GM23338 (cell line): ENCODE results near the gene EHBP1L1. TPM values are rescaled to one million over a fixed set of nuclear protein-coding genes. Genes with fewer than 3 reads are reported as not detected.

Source experiments
- ATAC-seq: fragments of 200-7000 bp; cut with Tn5 transposase; 3 replicates; pipeline ENCODE4 v1.9.1; 2020
- DNase-seq: peaks from one replicate; pipeline ENCODE4 v3.0.0-alpha.2; 2015; ENCODE audit warnings: low spot score
- H2AFZ ChIP-seq: fragments of 200-600 bp; sonication (generic); 2 replicates; pipeline ENCODE4 v1.8.0; 2016; ENCODE audit warnings: antibody characterized with exemption, mild to moderate bottlenecking, moderate library complexity
- H3F3A ChIP-seq: fragments of 200-600 bp; sonication (generic); replicated peaks from 2 replicates; pipeline ENCODE4 v1.8.0; 2017; ENCODE audit warnings: antibody characterized with exemption, mixed run types, low read depth
- H3K27ac ChIP-seq: fragments of 200-600 bp; sonication (generic); 2 replicates; pipeline ENCODE4 v1.6.1; 2016; ENCODE audit warnings: low read depth
- H3K27me3 ChIP-seq: fragments of 200-600 bp; sonication (generic); 2 replicates; pipeline ENCODE4 v1.8.0; 2016; ENCODE audit warnings: mild to moderate bottlenecking, mixed run types, moderate library complexity; ENCODE audit not compliant: insufficient read depth
- H3K36me3 ChIP-seq: fragments of 200-600 bp; sonication (generic); 2 replicates; pipeline ENCODE4 v1.8.0; 2016; ENCODE audit warnings: mild to moderate bottlenecking; ENCODE audit not compliant: insufficient read depth
- H3K4me1 ChIP-seq: fragments of 200-600 bp; sonication (generic); 2 replicates; pipeline ENCODE4 v1.8.0; 2016; ENCODE audit warnings: mild to moderate bottlenecking, moderate library complexity; ENCODE audit not compliant: insufficient read depth
- H3K4me2 ChIP-seq: fragments of 200-600 bp; sonication (generic); 2 replicates; pipeline ENCODE4 v1.7.1; 2017; ENCODE audit warnings: mixed run types
- H3K4me3 ChIP-seq: fragments of 200-600 bp; sonication (generic); 2 replicates; pipeline ENCODE4 v1.6.1; 2016; ENCODE audit warnings: mixed run types
- H3K79me2 ChIP-seq: fragments of 200-600 bp; sonication (generic); replicated peaks from 2 replicates; pipeline ENCODE4 v1.8.0; 2017; ENCODE audit warnings: mild to moderate bottlenecking; ENCODE audit not compliant: insufficient read depth
- H3K9me2 ChIP-seq: fragments of 200-600 bp; sonication (generic); 2 replicates; pipeline ENCODE4 v1.8.0; 2017; ENCODE audit not compliant: insufficient read depth
- H4K20me1 ChIP-seq: fragments of 200-600 bp; sonication (generic); replicated peaks from 2 replicates; pipeline ENCODE4 v1.8.0; 2017; ENCODE audit warnings: mild to moderate bottlenecking; ENCODE audit not compliant: insufficient read depth
- H3K27ac Mint-ChIP-seq: 2 replicates; pipeline ENCODE4 v1.8.0; 2020; ENCODE audit warnings: inconsistent platforms, mild to moderate bottlenecking, moderate library complexity, mixed read lengths
- H3K27me3 Mint-ChIP-seq: 3 replicates; pipeline ENCODE4 v1.8.0; 2022; ENCODE audit warnings: low read depth, mild to moderate bottlenecking, moderate library complexity, mixed read lengths, inconsistent platforms; ENCODE audit not compliant: insufficient read depth, poor library complexity
- H3K36me3 Mint-ChIP-seq: 3 replicates; pipeline ENCODE4 v1.8.0; 2021; ENCODE audit warnings: low read depth, mild to moderate bottlenecking, inconsistent platforms, moderate library complexity, mixed read lengths
- H3K4me1 Mint-ChIP-seq: 3 replicates; pipeline ENCODE4 v1.8.0; 2020; ENCODE audit warnings: mild to moderate bottlenecking, inconsistent platforms, mixed read lengths
- H3K4me3 Mint-ChIP-seq: 3 replicates; pipeline ENCODE4 v1.8.0; 2021; ENCODE audit warnings: moderate library complexity, mild to moderate bottlenecking, inconsistent platforms, mixed read lengths
- H3K9me3 Mint-ChIP-seq: 3 replicates; pipeline ENCODE4 v1.8.0; 2020; ENCODE audit warnings: moderate library complexity, mild to moderate bottlenecking, inconsistent platforms, mixed read lengths
- CREB1 ChIP-seq: fragments of 250-450 bp; sonication (Bioruptor Pico); IDR thresholded peaks from 2 replicates; pipeline ENCODE4 v1.5.0; 2020; ENCODE audit warnings: low read depth, mild to moderate bottlenecking, moderate library complexity
- EZH2 ChIP-seq: fragments of 200-600 bp; sonication (generic); IDR thresholded peaks from one replicate; pipeline ENCODE4 v1.8.0; 2017; ENCODE audit warnings: antibody characterized with exemption, mild to moderate bottlenecking, low read depth; ENCODE audit not compliant: unreplicated experiment
- EZH2phosphoT487 ChIP-seq: fragments of 200-600 bp; sonication (generic); IDR thresholded peaks from one replicate; pipeline ENCODE4 v1.8.1; 2018; ENCODE audit warnings: antibody characterized with exemption; ENCODE audit not compliant: unreplicated experiment
- JUNB ChIP-seq: IDR thresholded peaks from one replicate; pipeline ENCODE4 v1.6.1; 2016; ENCODE audit warnings: antibody characterized with exemption; ENCODE audit not compliant: unreplicated experiment
- NANOG ChIP-seq: IDR thresholded peaks from 2 replicates; pipeline ENCODE4 v1.6.1; 2016; ENCODE audit warnings: antibody characterized with exemption, borderline replicate concordance
- POLR2AphosphoS5 ChIP-seq: IDR thresholded peaks from 2 replicates; pipeline ENCODE4 v1.6.1; 2016; ENCODE audit warnings: antibody characterized with exemption, low read depth
- STAT1 ChIP-seq: IDR thresholded peaks from one replicate; pipeline ENCODE4 v1.6.1; 2016; ENCODE audit warnings: antibody characterized with exemption; ENCODE audit not compliant: unreplicated experiment
- ZNF114 ChIP-seq: fragments of 250-450 bp; sonication (Bioruptor Pico); IDR thresholded peaks from 2 replicates; pipeline ENCODE4 v1.5.0; 2020; ENCODE audit warnings: mild to moderate bottlenecking, moderate library complexity
- ZNF331 ChIP-seq: fragments of 250-450 bp; sonication (Bioruptor Pico); IDR thresholded peaks from 2 replicates; pipeline ENCODE4 v1.5.0; 2020; ENCODE audit warnings: low read depth, mild to moderate bottlenecking, moderate library complexity
- polyA plus RNA-seq: library from polyadenylated mRNA; unstranded; fragments of >200 nt; fragmentation: Nextera tagmentation; extraction: Ambion mirVana; gene quantifications from 2 replicates; pipeline ENCODE4 v1.2.1, GENCODE V29; 2016
- total RNA-seq: library from RNA; depleted of rRNA; stranded (reverse); fragments of >200 nt; shearing (Covaris generic); gene quantifications from 2 replicates; pipeline ENCODE4 v1.2.3, GENCODE V29; 2014
- TF ChIP-seq, protein P1 (sequence below): fragments of 250-450 bp; sonication (Bioruptor Pico); IDR thresholded peaks from 2 replicates; pipeline ENCODE4 v1.5.0; 2020; ENCODE audit warnings: mild to moderate bottlenecking, moderate library complexity
- TF ChIP-seq, protein P2 (sequence below): IDR thresholded peaks from one replicate; pipeline ENCODE4 v1.6.1; 2018; ENCODE audit warnings: antibody characterized with exemption; ENCODE audit not compliant: unreplicated experiment
- TF ChIP-seq, protein P3 (sequence below), 2 experiments: fragments of 200-600 bp in 1 of 2; sonication (generic) in 1 of 2; conservative IDR thresholded peaks; 2 replicates each; pipeline versions ENCODE4 v1.5.1 to v1.6.1; 2016 to 2017; ENCODE audit warnings: antibody characterized with exemption in 2 of 2, low read depth in 2 of 2, mild to moderate bottlenecking in 2 of 2, moderate library complexity in 1 of 2
- TF ChIP-seq, protein P4 (sequence below): IDR thresholded peaks from 2 replicates; pipeline ENCODE4 v1.6.1; 2016; ENCODE audit warnings: antibody characterized with exemption

Gene EHBP1L1
- total and polyA plus RNA-seq, 2 experiments from 2014 or later, result 2.9 to 10.9 TPM

DNA sequence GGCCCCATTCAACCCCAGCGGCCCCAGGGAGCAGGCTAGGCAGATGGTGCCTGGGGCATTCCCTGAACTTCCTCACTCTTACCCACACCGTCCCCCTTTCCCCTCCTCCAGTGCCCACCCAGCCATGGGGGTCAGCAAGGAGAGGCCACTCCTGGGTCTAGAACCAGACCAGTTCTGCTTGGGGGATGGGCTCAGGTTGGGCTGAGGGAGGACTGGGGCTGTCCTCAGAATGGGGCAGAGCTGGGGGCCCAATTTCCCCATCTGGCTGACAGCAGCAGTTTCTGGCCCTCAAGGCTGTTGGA is 38.6 kb upstream of the EHBP1L1 start (continued):
- TF ChIP-seq STAT1, result no peak

DNA sequence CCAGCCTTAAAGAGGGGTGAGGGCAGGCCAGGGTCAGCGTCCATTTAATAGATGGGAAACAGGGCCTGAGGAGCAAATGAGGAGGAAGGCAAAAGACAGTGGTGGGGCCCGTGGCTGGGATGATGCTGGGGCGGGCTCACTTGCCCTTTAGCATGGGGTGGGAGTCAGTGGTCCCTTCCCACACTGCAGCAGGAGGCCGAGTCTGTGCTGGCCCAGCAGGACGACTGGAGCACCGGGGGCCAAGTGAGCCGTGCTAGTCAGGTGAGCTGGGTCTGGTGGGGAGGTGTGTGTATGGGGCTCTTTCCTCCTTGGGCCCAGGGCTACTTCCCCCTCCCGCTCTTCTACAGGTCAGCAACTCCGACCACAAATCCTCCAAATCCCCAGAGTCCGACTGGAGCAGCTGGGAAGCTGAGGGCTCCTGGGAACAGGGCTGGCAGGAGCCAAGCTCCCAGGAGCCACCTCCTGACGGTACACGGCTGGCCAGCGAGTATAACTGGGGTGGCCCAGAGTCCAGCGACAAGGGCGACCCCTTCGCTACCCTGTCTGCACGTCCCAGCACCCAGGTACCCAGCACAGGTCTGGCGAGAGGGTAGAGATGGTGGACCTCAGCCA is 38.1 kb upstream of the EHBP1L1 start:
- Histone ChIP-seq H3F3A (peaks cover 33% of the 10 kb centered on the region; the same call in 1 of the 2 replicates), H3K79me2 (no peaks in the 10 kb centered on the region), H3K27me3 (peaks cover 27% of the 10 kb centered on the region), H2AFZ (no peak overlapping the region), H3K4me3 (no peak overlapping the region), H3K9me2 (no peaks in the 10 kb centered on the region), H3K4me2 (no peak overlapping the region), H3K4me1 (peaks cover 5% of the 10 kb centered on the region; the same call in 1 of the 2 replicates), H4K20me1 (no peaks in the 10 kb centered on the region; the same call in 1 of the 2 replicates), H3K36me3 (no peaks in the 10 kb centered on the region; the same call in 1 of the 2 replicates), H3K27ac (no peak overlapping the region)
- Mint-ChIP-seq H3K36me3 (peaks cover 7% of the 10 kb centered on the region), H3K9me3 (no peaks in the 10 kb centered on the region), H3K4me3 (peak overlapping the region; percentile 44; the same call in 1 of the 3 replicates), H3K27ac (no peak overlapping the region), H3K4me1 (0 out of 3 replicates have a peak, but pooled peaks cover 2% of the 10 kb centered on the region), H3K27me3 (peaks cover 20% of the 10 kb centered on the region)
- TF ChIP-seq, protein P1, sequence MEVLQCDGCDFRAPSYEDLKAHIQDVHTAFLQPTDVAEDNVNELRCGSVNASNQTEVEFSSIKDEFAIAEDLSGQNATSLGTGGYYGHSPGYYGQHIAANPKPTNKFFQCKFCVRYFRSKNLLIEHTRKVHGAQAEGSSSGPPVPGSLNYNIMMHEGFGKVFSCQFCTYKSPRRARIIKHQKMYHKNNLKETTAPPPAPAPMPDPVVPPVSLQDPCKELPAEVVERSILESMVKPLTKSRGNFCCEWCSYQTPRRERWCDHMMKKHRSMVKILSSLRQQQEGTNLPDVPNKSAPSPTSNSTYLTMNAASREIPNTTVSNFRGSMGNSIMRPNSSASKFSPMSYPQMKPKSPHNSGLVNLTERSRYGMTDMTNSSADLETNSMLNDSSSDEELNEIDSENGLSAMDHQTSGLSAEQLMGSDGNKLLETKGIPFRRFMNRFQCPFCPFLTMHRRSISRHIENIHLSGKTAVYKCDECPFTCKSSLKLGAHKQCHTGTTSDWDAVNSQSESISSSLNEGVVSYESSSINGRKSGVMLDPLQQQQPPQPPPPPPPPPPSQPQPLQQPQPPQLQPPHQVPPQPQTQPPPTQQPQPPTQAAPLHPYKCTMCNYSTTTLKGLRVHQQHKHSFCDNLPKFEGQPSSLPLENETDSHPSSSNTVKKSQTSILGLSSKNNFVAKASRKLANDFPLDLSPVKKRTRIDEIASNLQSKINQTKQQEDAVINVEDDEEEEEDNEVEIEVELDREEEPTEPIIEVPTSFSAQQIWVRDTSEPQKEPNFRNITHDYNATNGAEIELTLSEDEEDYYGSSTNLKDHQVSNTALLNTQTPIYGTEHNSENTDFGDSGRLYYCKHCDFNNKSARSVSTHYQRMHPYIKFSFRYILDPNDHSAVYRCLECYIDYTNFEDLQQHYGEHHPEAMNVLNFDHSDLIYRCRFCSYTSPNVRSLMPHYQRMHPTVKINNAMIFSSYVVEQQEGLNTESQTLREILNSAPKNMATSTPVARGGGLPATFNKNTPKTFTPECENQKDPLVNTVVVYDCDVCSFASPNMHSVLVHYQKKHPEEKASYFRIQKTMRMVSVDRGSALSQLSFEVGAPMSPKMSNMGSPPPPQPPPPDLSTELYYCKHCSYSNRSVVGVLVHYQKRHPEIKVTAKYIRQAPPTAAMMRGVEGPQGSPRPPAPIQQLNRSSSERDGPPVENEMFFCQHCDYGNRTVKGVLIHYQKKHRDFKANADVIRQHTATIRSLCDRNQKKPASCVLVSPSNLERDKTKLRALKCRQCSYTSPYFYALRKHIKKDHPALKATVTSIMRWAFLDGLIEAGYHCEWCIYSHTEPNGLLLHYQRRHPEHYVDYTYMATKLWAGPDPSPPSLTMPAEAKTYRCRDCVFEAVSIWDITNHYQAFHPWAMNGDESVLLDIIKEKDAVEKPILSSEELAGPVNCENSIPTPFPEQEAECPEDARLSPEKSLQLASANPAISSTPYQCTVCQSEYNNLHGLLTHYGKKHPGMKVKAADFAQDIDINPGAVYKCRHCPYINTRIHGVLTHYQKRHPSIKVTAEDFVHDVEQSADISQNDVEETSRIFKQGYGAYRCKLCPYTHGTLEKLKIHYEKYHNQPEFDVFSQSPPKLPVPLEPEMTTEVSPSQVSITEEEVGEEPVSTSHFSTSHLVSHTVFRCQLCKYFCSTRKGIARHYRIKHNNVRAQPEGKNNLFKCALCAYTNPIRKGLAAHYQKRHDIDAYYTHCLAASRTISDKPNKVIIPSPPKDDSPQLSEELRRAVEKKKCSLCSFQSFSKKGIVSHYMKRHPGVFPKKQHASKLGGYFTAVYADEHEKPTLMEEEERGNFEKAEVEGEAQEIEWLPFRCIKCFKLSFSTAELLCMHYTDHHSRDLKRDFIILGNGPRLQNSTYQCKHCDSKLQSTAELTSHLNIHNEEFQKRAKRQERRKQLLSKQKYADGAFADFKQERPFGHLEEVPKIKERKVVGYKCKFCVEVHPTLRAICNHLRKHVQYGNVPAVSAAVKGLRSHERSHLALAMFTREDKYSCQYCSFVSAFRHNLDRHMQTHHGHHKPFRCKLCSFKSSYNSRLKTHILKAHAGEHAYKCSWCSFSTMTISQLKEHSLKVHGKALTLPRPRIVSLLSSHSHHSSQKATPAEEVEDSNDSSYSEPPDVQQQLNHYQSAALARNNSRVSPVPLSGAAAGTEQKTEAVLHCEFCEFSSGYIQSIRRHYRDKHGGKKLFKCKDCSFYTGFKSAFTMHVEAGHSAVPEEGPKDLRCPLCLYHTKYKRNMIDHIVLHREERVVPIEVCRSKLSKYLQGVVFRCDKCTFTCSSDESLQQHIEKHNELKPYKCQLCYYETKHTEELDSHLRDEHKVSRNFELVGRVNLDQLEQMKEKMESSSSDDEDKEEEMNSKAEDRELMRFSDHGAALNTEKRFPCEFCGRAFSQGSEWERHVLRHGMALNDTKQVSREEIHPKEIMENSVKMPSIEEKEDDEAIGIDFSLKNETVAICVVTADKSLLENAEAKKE (CRISPR knock-in tag), result no peak
- no peak for TF ChIP-seq EZH2phosphoT487
- no peak for TF ChIP-seq ZNF331 (CRISPR knock-in tag)
- TF ChIP-seq NANOG, result no peak
- TF ChIP-seq CREB1 (CRISPR knock-in tag), result no peak
- TF ChIP-seq JUNB, result no peak
- TF ChIP-seq, protein P2, sequence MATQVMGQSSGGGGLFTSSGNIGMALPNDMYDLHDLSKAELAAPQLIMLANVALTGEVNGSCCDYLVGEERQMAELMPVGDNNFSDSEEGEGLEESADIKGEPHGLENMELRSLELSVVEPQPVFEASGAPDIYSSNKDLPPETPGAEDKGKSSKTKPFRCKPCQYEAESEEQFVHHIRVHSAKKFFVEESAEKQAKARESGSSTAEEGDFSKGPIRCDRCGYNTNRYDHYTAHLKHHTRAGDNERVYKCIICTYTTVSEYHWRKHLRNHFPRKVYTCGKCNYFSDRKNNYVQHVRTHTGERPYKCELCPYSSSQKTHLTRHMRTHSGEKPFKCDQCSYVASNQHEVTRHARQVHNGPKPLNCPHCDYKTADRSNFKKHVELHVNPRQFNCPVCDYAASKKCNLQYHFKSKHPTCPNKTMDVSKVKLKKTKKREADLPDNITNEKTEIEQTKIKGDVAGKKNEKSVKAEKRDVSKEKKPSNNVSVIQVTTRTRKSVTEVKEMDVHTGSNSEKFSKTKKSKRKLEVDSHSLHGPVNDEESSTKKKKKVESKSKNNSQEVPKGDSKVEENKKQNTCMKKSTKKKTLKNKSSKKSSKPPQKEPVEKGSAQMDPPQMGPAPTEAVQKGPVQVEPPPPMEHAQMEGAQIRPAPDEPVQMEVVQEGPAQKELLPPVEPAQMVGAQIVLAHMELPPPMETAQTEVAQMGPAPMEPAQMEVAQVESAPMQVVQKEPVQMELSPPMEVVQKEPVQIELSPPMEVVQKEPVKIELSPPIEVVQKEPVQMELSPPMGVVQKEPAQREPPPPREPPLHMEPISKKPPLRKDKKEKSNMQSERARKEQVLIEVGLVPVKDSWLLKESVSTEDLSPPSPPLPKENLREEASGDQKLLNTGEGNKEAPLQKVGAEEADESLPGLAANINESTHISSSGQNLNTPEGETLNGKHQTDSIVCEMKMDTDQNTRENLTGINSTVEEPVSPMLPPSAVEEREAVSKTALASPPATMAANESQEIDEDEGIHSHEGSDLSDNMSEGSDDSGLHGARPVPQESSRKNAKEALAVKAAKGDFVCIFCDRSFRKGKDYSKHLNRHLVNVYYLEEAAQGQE, result no peak
- no peak for TF ChIP-seq EZH2
- no peak for TF ChIP-seq ZNF114 (CRISPR knock-in tag)
- TF ChIP-seq, protein P3, sequence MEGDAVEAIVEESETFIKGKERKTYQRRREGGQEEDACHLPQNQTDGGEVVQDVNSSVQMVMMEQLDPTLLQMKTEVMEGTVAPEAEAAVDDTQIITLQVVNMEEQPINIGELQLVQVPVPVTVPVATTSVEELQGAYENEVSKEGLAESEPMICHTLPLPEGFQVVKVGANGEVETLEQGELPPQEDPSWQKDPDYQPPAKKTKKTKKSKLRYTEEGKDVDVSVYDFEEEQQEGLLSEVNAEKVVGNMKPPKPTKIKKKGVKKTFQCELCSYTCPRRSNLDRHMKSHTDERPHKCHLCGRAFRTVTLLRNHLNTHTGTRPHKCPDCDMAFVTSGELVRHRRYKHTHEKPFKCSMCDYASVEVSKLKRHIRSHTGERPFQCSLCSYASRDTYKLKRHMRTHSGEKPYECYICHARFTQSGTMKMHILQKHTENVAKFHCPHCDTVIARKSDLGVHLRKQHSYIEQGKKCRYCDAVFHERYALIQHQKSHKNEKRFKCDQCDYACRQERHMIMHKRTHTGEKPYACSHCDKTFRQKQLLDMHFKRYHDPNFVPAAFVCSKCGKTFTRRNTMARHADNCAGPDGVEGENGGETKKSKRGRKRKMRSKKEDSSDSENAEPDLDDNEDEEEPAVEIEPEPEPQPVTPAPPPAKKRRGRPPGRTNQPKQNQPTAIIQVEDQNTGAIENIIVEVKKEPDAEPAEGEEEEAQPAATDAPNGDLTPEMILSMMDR (conservative IDR thresholded peaks at IDR 0.05; ENCODE audit: low read depth in 2 of 2), result no peak
- TF ChIP-seq, protein P4, sequence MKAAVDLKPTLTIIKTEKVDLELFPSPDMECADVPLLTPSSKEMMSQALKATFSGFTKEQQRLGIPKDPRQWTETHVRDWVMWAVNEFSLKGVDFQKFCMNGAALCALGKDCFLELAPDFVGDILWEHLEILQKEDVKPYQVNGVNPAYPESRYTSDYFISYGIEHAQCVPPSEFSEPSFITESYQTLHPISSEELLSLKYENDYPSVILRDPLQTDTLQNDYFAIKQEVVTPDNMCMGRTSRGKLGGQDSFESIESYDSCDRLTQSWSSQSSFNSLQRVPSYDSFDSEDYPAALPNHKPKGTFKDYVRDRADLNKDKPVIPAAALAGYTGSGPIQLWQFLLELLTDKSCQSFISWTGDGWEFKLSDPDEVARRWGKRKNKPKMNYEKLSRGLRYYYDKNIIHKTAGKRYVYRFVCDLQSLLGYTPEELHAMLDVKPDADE, result no peak
- TF ChIP-seq POLR2AphosphoS5, result no peak
- TF ChIP-seq STAT1, result no peak
- ATAC-seq (no peak), DNase-seq (no peak)
